ENCODE measurements around the gene IDUA.

GRCh38 chr4:1011022-1011665 is 24.3 kb downstream of the IDUA start, which contains the start of gene FGFRL1:
- no peak for TF ChIP-seq EP300 (IDR thresholded peaks at IDR 0.05)
- TF ChIP-seq, protein P1, sequence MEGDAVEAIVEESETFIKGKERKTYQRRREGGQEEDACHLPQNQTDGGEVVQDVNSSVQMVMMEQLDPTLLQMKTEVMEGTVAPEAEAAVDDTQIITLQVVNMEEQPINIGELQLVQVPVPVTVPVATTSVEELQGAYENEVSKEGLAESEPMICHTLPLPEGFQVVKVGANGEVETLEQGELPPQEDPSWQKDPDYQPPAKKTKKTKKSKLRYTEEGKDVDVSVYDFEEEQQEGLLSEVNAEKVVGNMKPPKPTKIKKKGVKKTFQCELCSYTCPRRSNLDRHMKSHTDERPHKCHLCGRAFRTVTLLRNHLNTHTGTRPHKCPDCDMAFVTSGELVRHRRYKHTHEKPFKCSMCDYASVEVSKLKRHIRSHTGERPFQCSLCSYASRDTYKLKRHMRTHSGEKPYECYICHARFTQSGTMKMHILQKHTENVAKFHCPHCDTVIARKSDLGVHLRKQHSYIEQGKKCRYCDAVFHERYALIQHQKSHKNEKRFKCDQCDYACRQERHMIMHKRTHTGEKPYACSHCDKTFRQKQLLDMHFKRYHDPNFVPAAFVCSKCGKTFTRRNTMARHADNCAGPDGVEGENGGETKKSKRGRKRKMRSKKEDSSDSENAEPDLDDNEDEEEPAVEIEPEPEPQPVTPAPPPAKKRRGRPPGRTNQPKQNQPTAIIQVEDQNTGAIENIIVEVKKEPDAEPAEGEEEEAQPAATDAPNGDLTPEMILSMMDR (IDR thresholded peaks at IDR 0.05): no peak

Measured in tibial nerve (tissue), 4 donors.